Measurements from ENCODE around the gene ST6GALNAC3. TPM values are rescaled to one million over a fixed set of nuclear protein-coding genes. Genes with fewer than 3 reads are reported as not detected.
A peak's percentile ranks its signal among the peaks of the same experiment; 100 is the strongest.

The ST6GALNAC3 gene
- total RNA-seq, 1 donor from 2014 or later, result 23.6 TPM

DNA sequence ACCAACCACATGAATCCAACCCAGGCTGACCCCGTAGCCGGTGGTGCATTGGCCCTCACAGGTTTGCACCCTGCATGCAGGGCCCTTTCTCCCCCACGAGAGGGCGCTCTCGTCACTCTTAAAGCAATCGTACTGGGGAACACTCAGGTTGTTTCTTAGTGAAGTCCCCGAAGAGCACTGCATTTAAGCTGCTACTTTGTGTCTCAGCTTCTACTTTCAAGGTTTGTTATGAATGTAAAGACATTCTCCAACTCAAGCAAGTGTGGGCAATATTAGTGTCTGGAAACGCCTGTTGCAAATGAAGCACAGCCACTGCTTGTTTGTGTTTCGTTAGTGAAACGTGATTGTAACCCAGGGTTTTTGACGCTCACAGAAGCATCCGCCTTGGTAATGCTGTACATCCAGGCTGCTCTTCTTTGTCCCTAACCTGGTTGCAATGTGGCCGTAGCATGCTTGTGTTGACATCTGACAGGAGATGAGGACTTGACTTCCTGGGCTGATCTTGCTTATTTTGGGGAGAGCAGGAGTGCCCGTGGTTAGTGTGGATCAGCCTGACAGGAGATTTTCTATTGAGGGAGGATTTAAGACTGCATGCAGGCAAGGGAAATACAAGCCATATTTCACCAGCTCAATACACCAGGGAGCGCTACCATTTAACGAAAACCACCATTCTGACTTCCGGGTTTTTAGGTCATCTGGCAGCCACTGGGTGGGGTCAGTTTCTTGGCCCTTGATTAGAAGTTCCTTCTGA is 79.8 kb downstream of the ST6GALNAC3 start:
- Histone ChIP-seq H2AFZ (replicated peaks) (peak overlapping the region; percentile 22), H3K27me3 (no peaks in the 10 kb centered on the region), H3K9ac (no peak overlapping the region), H3K27ac (no peak overlapping the region), H3K4me3 (peak overlapping the region; percentile 5), H4K20me1 (ENCODE audit: low read depth) (no peaks in the 10 kb centered on the region), H3K79me2 (ENCODE audit: low read depth) (no peaks in the 10 kb centered on the region), H3K4me2 (peak overlapping the region; percentile 61), H3K36me3 (no peaks in the 10 kb centered on the region), H3K4me1 (peaks cover 8% of the 10 kb centered on the region), H3K9me3 (ENCODE audit: low read depth) (no peaks in the 10 kb centered on the region), H3F3A (ENCODE audit: low read depth) (peaks cover 6% of the 10 kb centered on the region)
- Mint-ChIP-seq H3K9me3 (no peaks in the 10 kb centered on the region), H3K36me3 (peaks cover 3% of the 10 kb centered on the region), H3K27me3 (ENCODE audit: insufficient read depth, low read depth) (peaks cover 2% of the 10 kb centered on the region), H3K27ac (peak overlapping the region; percentile 64), H3K4me3 (peak overlapping the region; percentile 8), H3K4me1 (peaks cover 15% of the 10 kb centered on the region)
- DNase-seq (ENCODE audit: low spot score), result peak; percentile 88
- TF ChIP-seq EZH2 (IDR thresholded peaks at IDR 0.05), result no peak
- TF ChIP-seq EZH2phosphoT487 (IDR thresholded peaks at IDR 0.05), result no peak
- TF ChIP-seq, protein P1, sequence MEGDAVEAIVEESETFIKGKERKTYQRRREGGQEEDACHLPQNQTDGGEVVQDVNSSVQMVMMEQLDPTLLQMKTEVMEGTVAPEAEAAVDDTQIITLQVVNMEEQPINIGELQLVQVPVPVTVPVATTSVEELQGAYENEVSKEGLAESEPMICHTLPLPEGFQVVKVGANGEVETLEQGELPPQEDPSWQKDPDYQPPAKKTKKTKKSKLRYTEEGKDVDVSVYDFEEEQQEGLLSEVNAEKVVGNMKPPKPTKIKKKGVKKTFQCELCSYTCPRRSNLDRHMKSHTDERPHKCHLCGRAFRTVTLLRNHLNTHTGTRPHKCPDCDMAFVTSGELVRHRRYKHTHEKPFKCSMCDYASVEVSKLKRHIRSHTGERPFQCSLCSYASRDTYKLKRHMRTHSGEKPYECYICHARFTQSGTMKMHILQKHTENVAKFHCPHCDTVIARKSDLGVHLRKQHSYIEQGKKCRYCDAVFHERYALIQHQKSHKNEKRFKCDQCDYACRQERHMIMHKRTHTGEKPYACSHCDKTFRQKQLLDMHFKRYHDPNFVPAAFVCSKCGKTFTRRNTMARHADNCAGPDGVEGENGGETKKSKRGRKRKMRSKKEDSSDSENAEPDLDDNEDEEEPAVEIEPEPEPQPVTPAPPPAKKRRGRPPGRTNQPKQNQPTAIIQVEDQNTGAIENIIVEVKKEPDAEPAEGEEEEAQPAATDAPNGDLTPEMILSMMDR (IDR thresholded peaks at IDR 0.05), result peak; percentile 98

DNA sequence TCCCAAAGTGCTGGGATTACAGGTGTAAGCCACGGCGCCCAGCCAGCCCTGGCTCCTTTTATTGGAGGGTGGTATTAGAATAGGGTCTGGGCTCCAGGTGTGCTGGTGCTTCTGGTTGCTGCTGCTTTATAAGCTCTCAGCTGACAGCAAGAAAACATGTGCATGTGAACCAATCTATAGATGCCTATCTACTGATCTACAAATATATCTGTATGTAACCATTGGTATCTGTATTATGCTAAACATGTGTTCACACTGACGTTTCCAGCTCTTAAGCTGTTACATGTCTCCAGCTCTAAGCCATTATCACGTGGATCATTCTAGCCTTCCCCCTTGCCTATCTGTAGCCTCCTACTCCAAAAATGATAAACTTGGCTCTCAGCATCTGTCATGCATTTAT is 82.4 kb downstream of the ST6GALNAC3 start:
- H3K9ac ChIP-seq, result no peak overlapping the region
- H3K79me2 ChIP-seq (ENCODE audit: low read depth), result no peaks in the 10 kb centered on the region
- Mint-ChIP-seq H3K27me3 (ENCODE audit: insufficient read depth, low read depth) (peaks cover 2% of the 10 kb centered on the region), H3K4me3 (no peak overlapping the region), H3K27ac (no peak overlapping the region), H3K4me1 (peaks cover 15% of the 10 kb centered on the region), H3K9me3 (no peaks in the 10 kb centered on the region), H3K36me3 (peaks cover 3% of the 10 kb centered on the region)
- peaks cover 18% of the 10 kb centered on the region for H3K4me1 ChIP-seq
- no peaks in the 10 kb centered on the region for H3K36me3 ChIP-seq
- H3K4me3 ChIP-seq, result no peak overlapping the region
- H3F3A ChIP-seq (ENCODE audit: low read depth), result peaks cover 6% of the 10 kb centered on the region
- H4K20me1 ChIP-seq (ENCODE audit: low read depth), result no peaks in the 10 kb centered on the region
- H3K4me2 ChIP-seq, result no peak overlapping the region
- H3K27ac ChIP-seq, result no peak overlapping the region
- H3K27me3 ChIP-seq, result no peaks in the 10 kb centered on the region
- TF ChIP-seq EZH2phosphoT487 (IDR thresholded peaks at IDR 0.05) (no peak), EZH2 (IDR thresholded peaks at IDR 0.05) (no peak)
- TF ChIP-seq, protein P1 (IDR thresholded peaks at IDR 0.05), result no peak
- no peak for DNase-seq (ENCODE audit: low spot score)
- no peaks in the 10 kb centered on the region for H3K9me3 ChIP-seq (ENCODE audit: low read depth)
- no peak overlapping the region for H2AFZ ChIP-seq (replicated peaks)

DNA sequence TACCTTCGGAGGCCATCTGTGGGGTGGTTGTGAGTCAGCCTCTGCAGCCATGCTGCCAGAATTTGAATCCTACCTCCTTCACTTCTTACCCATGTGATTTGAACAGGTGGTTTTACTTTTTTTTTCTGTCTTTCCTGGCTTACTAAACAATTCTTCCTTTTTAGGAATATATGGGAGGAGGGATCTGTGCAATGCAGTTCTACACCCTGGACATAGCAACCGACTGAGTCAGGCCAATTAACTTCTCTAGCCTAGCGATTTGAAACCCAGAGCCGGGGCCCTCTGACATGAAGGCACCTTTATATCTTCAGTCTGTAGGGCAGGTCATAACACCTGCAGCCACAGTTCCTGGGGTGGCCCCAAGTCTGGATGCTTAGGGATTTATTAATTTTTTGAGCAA is 83.6 kb downstream of the ST6GALNAC3 start:
- H3K4me1 Mint-ChIP-seq, result peaks cover 15% of the 10 kb centered on the region
- H3K27ac Mint-ChIP-seq, result no peak overlapping the region
- Histone ChIP-seq H3K27me3 (no peaks in the 10 kb centered on the region), H3K79me2 (ENCODE audit: low read depth) (no peaks in the 10 kb centered on the region), H3K36me3 (no peaks in the 10 kb centered on the region), H3K9ac (no peak overlapping the region), H3K4me3 (no peak overlapping the region), H2AFZ (replicated peaks) (no peak overlapping the region), H3K9me3 (ENCODE audit: low read depth) (no peaks in the 10 kb centered on the region), H4K20me1 (ENCODE audit: low read depth) (no peaks in the 10 kb centered on the region), H3K27ac (no peak overlapping the region), H3K4me1 (peaks cover 18% of the 10 kb centered on the region), H3F3A (ENCODE audit: low read depth) (peaks cover 6% of the 10 kb centered on the region), H3K4me2 (no peak overlapping the region)
- TF ChIP-seq EZH2 (IDR thresholded peaks at IDR 0.05) (no peak), EZH2phosphoT487 (IDR thresholded peaks at IDR 0.05) (no peak)
- TF ChIP-seq, protein P1 (IDR thresholded peaks at IDR 0.05), result no peak
- H3K9me3 Mint-ChIP-seq, result no peaks in the 10 kb centered on the region
- peaks cover 3% of the 10 kb centered on the region for H3K36me3 Mint-ChIP-seq
- no peak overlapping the region for H3K4me3 Mint-ChIP-seq
- H3K27me3 Mint-ChIP-seq (ENCODE audit: insufficient read depth, low read depth), result peaks cover 2% of the 10 kb centered on the region
- DNase-seq (ENCODE audit: low spot score), result no peak
